HUES48 (cell line): ENCODE data around the gene SPINK4.

Experiments
- H3K27ac ChIP-seq: one replicate; pipeline ENCODE4 v1.7.0; 2013; ENCODE audit warnings: low read depth, low read length, inconsistent platforms
- H3K27me3 ChIP-seq: 2 replicates; pipeline ENCODE4 v1.6.1; 2013; ENCODE audit warnings: mild to moderate bottlenecking, low read length; ENCODE audit not compliant: control insufficient read depth, insufficient read depth
- H3K36me3 ChIP-seq: 2 replicates; pipeline ENCODE4 v1.6.1; 2013; ENCODE audit warnings: low read length; ENCODE audit not compliant: control insufficient read depth, insufficient read depth
- H3K4me1 ChIP-seq: 2 replicates; pipeline ENCODE4 v1.6.1; 2013; ENCODE audit warnings: mild to moderate bottlenecking, low read length; ENCODE audit not compliant: control insufficient read depth, insufficient read depth
- H3K4me3 ChIP-seq: 2 replicates; pipeline ENCODE4 v1.5.1; 2013; ENCODE audit warnings: mild to moderate bottlenecking, low read depth, low read length
- H3K9ac ChIP-seq: 2 replicates; pipeline ENCODE4 v1.6.1; 2013; ENCODE audit warnings: mild to moderate bottlenecking, low read depth, low read length, moderate library complexity
- H3K9me3 ChIP-seq: 2 replicates; pipeline ENCODE4 v1.6.1; 2013; ENCODE audit warnings: low read length; ENCODE audit not compliant: control insufficient read depth, insufficient read depth

Gene SPINK4

DNA sequence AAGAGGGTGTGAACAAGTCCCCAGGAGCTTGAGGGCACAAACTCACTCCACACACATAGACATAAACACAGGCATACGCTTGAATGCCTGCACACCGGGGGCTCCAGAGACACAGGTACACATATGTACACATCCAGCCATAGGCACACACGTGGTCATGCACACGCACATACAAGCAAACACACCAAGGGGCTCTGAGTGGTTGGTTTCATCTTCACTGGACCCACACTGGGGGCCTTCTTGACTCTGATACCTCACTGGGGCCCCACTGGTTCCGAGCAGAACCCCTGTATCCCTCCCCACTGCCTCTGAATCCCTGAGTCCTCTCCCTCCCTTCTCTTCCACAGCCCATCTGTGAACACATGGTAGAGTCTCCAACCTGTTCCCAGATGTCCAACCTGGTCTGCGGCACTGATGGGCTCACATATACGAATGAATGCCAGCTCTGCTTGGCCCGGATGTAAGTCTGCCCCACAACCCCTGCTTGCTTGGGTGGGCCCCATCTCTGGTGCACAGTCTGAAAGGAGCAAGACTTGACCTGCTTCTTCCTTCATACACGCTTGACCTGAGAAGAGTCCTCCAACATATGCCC, 6.4 kb downstream of the SPINK4 start:
- no peak overlapping the region for H3K9ac ChIP-seq
- H3K4me3 ChIP-seq: no peak overlapping the region
- H3K27me3 ChIP-seq: no peaks in the 10 kb centered on the region
- H3K27ac ChIP-seq: no peak overlapping the region
- H3K36me3 ChIP-seq: peaks cover 11% of the 10 kb centered on the region; the same call in 1 of the 2 replicates
- H3K9me3 ChIP-seq: no peaks in the 10 kb centered on the region
- no peaks in the 10 kb centered on the region for H3K4me1 ChIP-seq

- Histone ChIP-seq H3K27ac (no peak overlapping the region), H3K36me3 (peaks cover 24% of the 10 kb centered on the region), H3K9me3 (no peaks in the 10 kb centered on the region), H3K4me3 (no peak overlapping the region), H3K27me3 (no peaks in the 10 kb centered on the region), H3K4me1 (no peaks in the 10 kb centered on the region), H3K9ac (no peak overlapping the region)
These were observed 8.6 kb downstream of the SPINK4 start for GRCh38 chr9:33248606-33249005.

DNA sequence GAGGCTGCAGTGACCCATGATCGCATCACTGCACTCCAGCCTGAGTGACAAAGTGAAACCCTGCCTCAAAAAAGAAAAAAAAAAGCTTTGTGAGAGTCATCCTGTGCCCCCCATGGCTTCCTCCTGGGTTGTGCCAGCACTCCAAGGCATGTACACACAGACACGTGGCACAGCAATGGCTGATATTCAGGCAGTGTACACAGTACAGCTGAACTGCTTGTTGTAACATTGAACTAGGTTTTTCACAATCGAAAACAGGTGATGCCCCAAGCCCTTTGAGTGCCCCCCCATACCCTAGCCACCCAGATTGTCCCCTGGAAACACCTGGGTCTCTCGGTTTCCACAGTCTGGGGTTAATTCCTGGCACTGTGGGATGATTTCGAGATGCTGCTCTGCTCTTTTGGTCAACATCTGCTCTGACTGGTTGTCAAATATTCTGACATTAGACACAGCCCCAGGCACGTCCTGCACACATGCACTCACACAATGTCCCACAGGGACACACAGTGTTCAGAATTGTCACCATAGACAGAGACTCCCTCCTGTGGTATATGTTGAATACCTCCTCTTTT, 9.2 kb downstream of the SPINK4 start:
- H3K4me1 ChIP-seq: no peaks in the 10 kb centered on the region
- H3K4me3 ChIP-seq: no peak overlapping the region
- H3K36me3 ChIP-seq: peaks cover 29% of the 10 kb centered on the region
- no peaks in the 10 kb centered on the region for H3K27me3 ChIP-seq
- H3K9ac ChIP-seq: no peak overlapping the region
- no peak overlapping the region for H3K27ac ChIP-seq
- no peaks in the 10 kb centered on the region for H3K9me3 ChIP-seq

GRCh38 chr9:33249983-33250382, 10.0 kb downstream of the SPINK4 start:
- no peak overlapping the region for H3K4me3 ChIP-seq
- H3K9ac ChIP-seq: no peak overlapping the region
- peaks cover 38% of the 10 kb centered on the region for H3K36me3 ChIP-seq
- H3K27ac ChIP-seq: no peak overlapping the region
- no peaks in the 10 kb centered on the region for H3K4me1 ChIP-seq
- H3K27me3 ChIP-seq: no peaks in the 10 kb centered on the region
- H3K9me3 ChIP-seq: no peaks in the 10 kb centered on the region

- Histone ChIP-seq H3K27me3 (no peaks in the 10 kb centered on the region), H3K4me1 (no peaks in the 10 kb centered on the region), H3K36me3 (peaks cover 43% of the 10 kb centered on the region), H3K27ac (no peak overlapping the region), H3K9ac (no peak overlapping the region), H3K4me3 (no peak overlapping the region), H3K9me3 (no peaks in the 10 kb centered on the region)
These were observed 10.6 kb downstream of the SPINK4 start for GRCh38 chr9:33250458-33250995.

- Histone ChIP-seq H3K9me3 (no peaks in the 10 kb centered on the region), H3K36me3 (peaks cover 78% of the 10 kb centered on the region), H3K27me3 (no peaks in the 10 kb centered on the region), H3K4me3 (no peak overlapping the region), H3K9ac (no peak overlapping the region), H3K4me1 (no peaks in the 10 kb centered on the region), H3K27ac (no peak overlapping the region)
These were observed 14.2 kb downstream of the SPINK4 start for GRCh38 chr9:33254211-33254610.

DNA sequence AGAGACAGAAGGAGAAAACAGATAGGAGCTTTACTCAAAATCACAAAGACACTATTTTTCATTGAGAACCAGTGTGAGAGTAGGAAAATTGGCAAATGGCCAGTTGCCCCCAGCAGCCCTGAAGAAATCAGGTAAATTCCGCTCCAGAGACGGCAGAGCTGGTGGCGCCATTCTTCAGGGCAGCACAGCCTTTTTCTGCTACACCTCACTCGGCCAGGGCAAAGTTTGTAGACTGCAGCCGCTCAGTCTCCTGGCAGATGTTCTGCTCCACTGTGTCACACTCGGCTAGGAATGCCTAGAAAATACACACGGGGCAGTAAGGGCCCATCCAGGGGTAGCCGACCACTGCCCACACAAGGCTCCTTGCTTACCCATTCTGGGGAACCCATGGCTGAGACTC, 15.0 kb downstream of the SPINK4 start:
- no peaks in the 10 kb centered on the region for H3K4me1 ChIP-seq
- no peak overlapping the region for H3K9ac ChIP-seq
- no peaks in the 10 kb centered on the region for H3K9me3 ChIP-seq
- no peak overlapping the region for H3K4me3 ChIP-seq
- H3K27me3 ChIP-seq: no peaks in the 10 kb centered on the region
- peaks cover 82% of the 10 kb centered on the region for H3K36me3 ChIP-seq
- H3K27ac ChIP-seq: no peak overlapping the region

GRCh38 chr9:33255471-33255870, 15.5 kb downstream of the SPINK4 start:
- Histone ChIP-seq H3K4me1 (no peaks in the 10 kb centered on the region), H3K36me3 (peaks cover 82% of the 10 kb centered on the region)

DNA sequence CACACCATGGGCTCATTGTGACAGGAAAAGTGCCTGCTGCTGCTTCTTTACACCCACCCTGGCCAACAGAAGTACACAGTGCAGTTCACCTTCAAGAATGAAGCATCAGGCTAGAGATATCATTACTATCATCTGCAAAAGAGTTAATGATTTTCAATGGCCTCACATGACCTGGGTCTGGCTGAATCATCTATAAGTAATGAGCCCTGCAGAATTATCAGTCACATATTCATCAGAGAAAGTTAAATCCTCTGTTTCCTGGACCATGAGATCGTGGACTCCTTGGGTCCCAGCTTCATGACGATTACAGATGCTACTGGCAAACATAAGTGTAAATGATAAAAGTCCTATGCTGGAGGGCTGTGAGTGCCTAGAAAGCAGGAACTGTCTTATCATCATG, 16.3 kb downstream of the SPINK4 start:
- H3K27ac ChIP-seq: no peak overlapping the region
- H3K9ac ChIP-seq: no peak overlapping the region
- H3K4me1 ChIP-seq: no peaks in the 10 kb centered on the region
- no peak overlapping the region for H3K4me3 ChIP-seq
- no peaks in the 10 kb centered on the region for H3K9me3 ChIP-seq
- peaks cover 88% of the 10 kb centered on the region for H3K36me3 ChIP-seq
- no peaks in the 10 kb centered on the region for H3K27me3 ChIP-seq

More at GRCh38 chr9:33255471-33255870, 15.5 kb downstream of the SPINK4 start:
- Histone ChIP-seq H3K9me3 (no peaks in the 10 kb centered on the region), H3K9ac (no peak overlapping the region), H3K27ac (no peak overlapping the region), H3K4me3 (no peak overlapping the region), H3K27me3 (no peaks in the 10 kb centered on the region)

DNA sequence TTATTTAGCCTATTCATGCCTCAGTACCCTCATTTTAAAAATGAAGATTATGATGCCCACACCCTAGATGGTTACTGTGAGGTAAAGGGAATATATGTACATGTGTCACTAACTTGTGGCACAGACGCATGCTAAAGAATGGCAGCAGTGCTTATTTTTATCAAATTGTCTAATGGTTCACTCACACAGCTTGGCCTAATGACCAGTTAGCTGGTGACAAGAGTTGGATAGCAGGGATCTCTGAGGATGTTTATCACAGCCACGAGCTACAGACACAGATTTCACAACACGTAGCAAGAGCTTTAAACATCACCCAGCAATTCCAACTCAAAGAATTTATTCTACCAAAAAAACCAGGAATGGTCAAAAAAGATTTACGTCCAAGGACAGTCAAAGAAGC, 17.3 kb downstream of the SPINK4 start:
- H3K36me3 ChIP-seq: peaks cover 95% of the 10 kb centered on the region

GRCh38 chr9:33260372-33260771, 20.4 kb downstream of the SPINK4 start:
- Histone ChIP-seq H3K27ac (no peak overlapping the region), H3K4me1 (peaks cover 2% of the 10 kb centered on the region; the same call in 1 of the 2 replicates), H3K27me3 (no peaks in the 10 kb centered on the region), H3K36me3 (peaks cover 70% of the 10 kb centered on the region), H3K9me3 (no peaks in the 10 kb centered on the region), H3K9ac (no peak overlapping the region), H3K4me3 (no peak overlapping the region)

More for the DNA sequence above, 17.3 kb downstream of the SPINK4 start:
- Histone ChIP-seq H3K9me3 (no peaks in the 10 kb centered on the region), H3K4me3 (no peak overlapping the region), H3K27me3 (no peaks in the 10 kb centered on the region), H3K9ac (no peak overlapping the region), H3K27ac (no peak overlapping the region), H3K4me1 (no peaks in the 10 kb centered on the region)
